C4-2B (cell line): ENCODE measurements around the gene IRF4.

ENCODE experiments used
- H3K27ac ChIP-seq: fragments of 450-650 bp; 2 replicates; pipeline ENCODE4 v1.5.1; 2017
- ZFX ChIP-seq: fragments of 450-650 bp; IDR thresholded peaks from 2 replicates; pipeline ENCODE4 v1.6.1; 2017
- TF ChIP-seq, protein P1 (sequence below): fragments of 450-650 bp; conservative IDR thresholded peaks from 2 replicates; pipeline ENCODE4 v1.5.1; 2017; ENCODE audit warnings: mild to moderate bottlenecking

The IRF4 gene

DNA sequence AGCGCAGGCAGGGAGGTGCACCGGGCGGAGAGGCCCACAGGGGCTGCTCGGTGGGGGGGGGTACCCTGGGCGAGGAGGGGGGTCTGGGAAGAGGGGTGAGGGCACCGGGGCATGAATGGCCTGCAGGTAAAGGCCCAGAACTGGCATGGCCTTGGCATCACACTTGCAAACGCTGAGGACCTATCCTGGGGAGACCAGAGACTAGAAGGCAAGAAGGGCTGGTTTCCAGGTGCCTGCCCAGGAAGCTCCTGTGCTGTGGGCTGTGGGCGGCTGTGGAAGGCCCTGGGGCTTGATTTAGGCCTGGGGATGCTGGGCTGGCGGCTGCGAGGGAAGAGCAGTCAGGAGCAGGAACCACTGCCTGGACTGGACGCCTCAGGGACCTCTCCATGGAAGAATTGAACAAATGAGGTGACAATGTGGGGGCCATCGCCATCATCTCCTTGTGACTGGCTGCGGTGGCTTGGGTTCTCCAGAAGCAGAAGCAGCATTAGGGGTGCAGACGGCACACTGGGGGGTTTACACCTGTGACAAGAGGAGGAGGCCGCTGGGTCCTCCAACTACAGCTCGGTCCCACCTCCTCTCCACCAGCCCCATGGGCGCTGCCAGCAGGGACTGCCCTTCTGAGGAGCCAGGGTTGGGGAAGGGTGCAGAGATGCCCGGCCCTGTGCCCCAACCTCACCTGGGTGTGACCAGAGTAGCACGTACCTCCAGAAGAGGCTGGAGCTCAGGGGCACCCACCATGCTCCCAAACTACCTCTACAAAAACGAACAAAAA is 32.1 kb upstream of the IRF4 start:
- H3K27ac ChIP-seq, result no peak overlapping the region
- no peak for TF ChIP-seq ZFX
- TF ChIP-seq, protein P1, sequence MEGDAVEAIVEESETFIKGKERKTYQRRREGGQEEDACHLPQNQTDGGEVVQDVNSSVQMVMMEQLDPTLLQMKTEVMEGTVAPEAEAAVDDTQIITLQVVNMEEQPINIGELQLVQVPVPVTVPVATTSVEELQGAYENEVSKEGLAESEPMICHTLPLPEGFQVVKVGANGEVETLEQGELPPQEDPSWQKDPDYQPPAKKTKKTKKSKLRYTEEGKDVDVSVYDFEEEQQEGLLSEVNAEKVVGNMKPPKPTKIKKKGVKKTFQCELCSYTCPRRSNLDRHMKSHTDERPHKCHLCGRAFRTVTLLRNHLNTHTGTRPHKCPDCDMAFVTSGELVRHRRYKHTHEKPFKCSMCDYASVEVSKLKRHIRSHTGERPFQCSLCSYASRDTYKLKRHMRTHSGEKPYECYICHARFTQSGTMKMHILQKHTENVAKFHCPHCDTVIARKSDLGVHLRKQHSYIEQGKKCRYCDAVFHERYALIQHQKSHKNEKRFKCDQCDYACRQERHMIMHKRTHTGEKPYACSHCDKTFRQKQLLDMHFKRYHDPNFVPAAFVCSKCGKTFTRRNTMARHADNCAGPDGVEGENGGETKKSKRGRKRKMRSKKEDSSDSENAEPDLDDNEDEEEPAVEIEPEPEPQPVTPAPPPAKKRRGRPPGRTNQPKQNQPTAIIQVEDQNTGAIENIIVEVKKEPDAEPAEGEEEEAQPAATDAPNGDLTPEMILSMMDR, result no peak

DNA sequence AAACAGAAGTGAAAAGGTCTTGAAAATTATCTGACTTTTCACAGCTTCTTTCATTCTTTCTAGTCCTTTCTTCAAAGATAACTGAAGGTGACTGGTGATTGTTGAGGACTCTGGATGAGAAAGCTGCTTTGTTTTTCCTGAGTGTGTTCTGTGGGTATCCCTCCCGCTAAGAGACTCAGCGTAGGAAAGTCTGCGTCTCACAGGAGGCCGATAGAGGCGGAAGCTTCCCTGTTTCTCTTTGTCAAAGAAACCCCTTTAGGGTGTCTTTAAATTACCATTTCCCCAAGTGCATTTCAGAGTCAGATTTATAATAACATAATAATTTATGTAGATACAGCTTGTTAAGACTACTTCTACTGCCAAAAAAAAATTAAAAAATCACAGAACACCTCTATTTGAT is 31.2 kb upstream of the IRF4 start:
- TF ChIP-seq, protein P1, result no peak
- TF ChIP-seq ZFX, result no peak
- no peak overlapping the region for H3K27ac ChIP-seq

DNA sequence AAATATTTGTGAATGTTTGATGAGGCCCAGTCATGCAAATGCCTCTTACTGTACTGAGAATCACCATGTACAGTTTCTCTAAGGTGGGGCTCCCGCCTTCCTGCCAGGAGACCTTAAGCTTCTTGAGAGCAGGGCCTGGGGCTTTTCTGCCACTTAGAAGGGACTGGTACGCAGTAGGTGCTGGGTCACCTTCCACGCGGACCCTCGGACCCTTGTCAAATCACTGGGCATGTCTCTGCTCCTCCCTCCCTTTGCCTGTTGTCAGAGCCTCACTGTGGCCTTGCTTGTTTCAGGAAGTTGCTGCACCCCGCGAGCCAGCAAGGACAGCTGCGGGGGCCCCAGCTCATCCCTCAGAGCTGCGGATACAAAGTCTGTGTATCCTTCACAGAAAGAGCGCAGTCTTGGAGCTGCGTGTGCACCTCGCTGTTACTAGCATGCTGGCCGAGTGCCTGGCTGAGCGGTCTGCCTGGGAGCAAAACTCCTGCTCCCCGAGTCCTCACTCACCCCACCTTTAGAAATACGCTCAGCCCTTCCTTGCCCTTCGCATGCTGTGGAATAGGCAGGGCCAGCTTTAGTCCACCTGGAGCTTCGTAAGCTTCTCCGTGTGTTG is 30.7 kb upstream of the IRF4 start:
- TF ChIP-seq ZFX, result no peak
- TF ChIP-seq, protein P1, result no peak
- no peak overlapping the region for H3K27ac ChIP-seq

DNA sequence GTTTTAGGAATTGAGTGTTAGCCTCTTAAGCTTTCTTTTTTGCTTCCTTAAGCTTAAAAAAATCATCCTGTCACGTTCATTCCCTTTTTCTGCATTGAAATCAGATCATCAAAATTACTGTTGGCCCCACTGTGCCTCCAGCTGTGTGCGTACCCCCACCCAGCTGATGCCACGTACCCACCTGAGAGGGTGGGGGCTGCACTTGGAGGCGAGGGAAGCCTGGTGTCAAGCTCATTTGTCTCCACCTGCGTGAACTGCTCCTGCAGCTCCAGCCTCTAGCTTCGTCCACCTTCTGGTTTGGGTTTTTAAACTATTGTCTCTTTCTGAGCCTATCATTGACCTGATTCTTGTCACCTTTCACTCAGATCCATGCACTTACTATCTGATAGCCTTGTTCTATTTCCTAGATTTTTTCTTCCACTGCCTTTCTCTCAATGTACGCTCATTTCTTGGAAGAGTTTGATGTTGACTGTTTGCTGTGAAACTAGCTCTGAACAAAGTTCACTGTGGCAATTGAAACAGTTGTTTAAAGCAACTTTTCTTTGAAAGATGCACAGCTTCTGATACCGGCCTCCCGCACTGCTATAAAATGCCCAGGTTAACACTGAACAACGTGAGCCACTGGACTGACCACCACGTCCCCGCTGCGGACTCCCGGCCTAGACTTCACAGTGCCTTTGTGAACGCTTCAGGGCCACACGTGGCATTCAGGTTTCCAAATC is 30.0 kb upstream of the IRF4 start:
- no peak for TF ChIP-seq ZFX
- TF ChIP-seq, protein P1, result no peak
- no peak overlapping the region for H3K27ac ChIP-seq

DNA sequence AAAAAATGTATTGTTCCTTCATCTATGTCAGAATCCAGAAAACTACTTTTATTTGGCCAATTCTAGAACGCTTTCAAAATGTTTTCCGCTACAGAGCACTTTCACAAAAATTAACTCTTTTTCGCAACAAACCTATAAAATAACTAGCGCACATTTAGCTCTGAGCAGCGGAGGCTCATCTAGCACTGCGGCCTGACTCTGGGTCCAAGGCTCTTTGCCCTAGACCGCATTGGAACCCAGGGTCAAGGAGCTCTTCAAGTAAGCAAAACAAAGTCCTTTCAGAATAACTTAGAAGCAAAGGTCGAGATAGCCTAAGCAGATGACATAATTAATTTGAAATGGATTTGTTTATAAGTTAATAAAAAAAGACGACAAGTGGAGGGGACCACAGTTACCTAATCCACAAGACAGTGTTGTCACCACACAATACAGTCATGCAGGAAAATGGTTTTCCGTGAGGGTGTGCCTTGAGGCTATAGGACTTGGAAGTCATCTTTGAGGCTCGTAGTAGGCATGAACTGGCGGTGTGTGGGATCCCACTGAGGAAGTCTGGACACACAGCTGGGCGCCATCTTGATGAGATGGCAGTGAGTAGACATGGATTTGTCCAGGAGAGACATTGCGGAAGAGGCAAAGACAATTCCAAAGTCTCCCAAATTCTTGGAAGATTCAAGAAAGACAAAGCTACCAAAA is 29.2 kb upstream of the IRF4 start:
- TF ChIP-seq, protein P1, result no peak
- no peak for TF ChIP-seq ZFX
- no peak overlapping the region for H3K27ac ChIP-seq

DNA sequence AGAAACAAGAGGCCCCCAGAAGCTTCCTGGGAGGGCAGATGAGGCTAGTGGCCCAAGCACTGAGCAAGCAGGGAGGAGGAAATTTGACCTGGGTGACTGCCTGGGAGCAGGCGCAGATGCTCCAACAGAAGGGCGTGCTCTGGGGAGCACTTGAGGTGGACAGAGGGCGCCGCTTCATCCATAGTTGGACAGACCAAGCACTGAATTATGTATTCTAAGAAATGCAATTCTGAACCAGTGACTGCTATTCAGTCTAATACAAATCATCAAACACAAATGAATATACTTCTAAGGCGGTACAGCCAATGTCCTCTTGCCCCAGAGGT is 28.7 kb upstream of the IRF4 start:
- TF ChIP-seq ZFX, result no peak
- TF ChIP-seq, protein P1, result no peak
- no peak overlapping the region for H3K27ac ChIP-seq

DNA sequence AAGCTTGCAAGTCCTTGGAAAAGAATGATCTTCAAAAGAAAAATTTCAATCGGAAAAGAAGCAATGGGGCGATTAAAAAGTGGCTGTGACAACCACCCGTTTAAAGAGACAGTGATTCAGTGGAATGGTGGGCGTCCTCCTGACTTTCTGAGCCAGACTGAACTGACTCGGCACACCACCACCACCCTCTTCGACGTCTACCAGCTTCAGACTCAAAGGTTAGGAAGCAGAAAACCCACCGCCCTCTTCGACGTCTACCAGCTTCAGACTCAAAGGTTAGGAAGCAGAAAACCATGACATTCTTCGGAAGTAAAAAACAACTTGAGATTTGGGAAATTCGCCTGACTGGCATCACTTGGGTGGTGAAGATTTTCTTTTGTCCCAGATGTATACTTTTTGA is 28.3 kb upstream of the IRF4 start:
- H3K27ac ChIP-seq, result no peak overlapping the region
- TF ChIP-seq, protein P1, result no peak
- TF ChIP-seq ZFX, result no peak
